ENCODE measurements around the gene UBE2N. TPM values are rescaled to one million over a fixed set of nuclear protein-coding genes. Genes with fewer than 3 reads are reported as not detected.
A peak's percentile ranks its signal among the peaks of the same experiment; 100 is the strongest.

The UBE2N gene
- total and polyA plus RNA-seq, 3 donors from 2014 or later, result 99.4 to 368 (median 181) TPM

DNA sequence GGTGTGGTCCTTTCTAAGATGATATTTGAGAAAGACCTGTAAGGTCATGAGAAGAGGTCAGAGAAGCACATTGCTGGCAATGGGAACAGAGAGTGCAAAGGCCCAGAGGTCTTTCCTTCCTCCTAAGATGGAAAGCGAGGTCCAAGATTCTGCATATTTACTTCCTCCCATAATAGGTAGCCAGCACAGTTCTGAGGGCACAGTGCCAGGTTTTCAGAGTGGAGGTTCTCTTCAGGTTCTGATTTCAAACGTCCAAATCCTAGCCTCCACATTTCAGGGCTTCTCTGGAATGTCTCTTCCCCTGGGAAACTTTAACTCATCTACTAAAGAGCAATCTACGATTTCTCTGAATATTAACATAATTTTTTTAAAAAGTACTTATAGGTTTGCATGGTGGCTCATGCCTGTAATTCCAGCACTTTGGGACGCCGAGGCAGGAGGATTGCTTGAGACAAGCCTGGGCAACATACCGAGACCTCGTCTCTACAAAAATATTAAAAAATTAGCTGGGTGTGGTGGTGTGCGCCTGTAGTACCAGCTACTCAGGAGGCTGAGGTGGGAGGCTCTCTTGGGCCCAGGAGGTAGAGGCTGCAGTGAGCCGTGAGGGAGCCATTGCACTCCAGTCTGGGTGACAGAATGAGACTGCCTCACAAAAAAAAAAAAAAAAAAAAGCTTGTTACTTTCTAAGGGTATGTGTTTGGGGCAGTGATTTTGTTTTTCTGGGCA is 25.0 kb upstream of the UBE2N start:
- 67 to 70% methylated on average over 9 of the region's 9 CpGs for WGBS, 2 donors
- intact Hi-C loops (cut with DNase I; ENCODE audit: low total_unique reads), result no loop called here
- H3K27me3 ChIP-seq, result no peaks in the 10 kb centered on the region
- no peak for DNase-seq
- H3K27ac ChIP-seq, result peak overlapping the region in 1 of 2 donors; percentile 96
- TF ChIP-seq, protein P1, sequence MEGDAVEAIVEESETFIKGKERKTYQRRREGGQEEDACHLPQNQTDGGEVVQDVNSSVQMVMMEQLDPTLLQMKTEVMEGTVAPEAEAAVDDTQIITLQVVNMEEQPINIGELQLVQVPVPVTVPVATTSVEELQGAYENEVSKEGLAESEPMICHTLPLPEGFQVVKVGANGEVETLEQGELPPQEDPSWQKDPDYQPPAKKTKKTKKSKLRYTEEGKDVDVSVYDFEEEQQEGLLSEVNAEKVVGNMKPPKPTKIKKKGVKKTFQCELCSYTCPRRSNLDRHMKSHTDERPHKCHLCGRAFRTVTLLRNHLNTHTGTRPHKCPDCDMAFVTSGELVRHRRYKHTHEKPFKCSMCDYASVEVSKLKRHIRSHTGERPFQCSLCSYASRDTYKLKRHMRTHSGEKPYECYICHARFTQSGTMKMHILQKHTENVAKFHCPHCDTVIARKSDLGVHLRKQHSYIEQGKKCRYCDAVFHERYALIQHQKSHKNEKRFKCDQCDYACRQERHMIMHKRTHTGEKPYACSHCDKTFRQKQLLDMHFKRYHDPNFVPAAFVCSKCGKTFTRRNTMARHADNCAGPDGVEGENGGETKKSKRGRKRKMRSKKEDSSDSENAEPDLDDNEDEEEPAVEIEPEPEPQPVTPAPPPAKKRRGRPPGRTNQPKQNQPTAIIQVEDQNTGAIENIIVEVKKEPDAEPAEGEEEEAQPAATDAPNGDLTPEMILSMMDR (IDR thresholded peaks at IDR 0.05), result no peak
- no peak for TF ChIP-seq POLR2A (IDR thresholded peaks at IDR 0.05)
- no peaks in the 10 kb centered on the region for H3K9me3 ChIP-seq
- peaks cover 16% of the 10 kb centered on the region for H3K4me1 ChIP-seq
- H3K36me3 ChIP-seq (ENCODE audit: low read depth, missing control alignments), result no peaks in the 10 kb centered on the region
- H3K4me3 ChIP-seq, result peak overlapping the region; percentile 72 to 75

DNA sequence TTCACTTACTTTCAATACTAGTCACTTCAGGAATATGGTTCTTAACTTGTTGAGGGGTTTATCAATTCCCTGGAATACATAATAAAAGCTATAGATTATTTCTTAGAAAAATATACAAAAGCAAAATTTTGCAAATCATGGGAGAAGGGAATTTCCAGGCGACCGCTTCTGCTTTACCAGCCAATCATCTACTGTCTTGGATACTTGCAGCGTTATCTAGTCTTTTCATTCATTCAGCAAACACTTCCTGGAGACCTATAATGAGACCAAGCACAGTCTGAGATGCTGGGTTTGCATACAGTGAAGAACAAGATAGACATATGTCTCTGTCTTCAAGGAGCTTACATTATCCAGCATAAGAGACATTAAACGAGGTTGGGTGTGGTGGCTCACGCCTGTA is 24.1 kb upstream of the UBE2N start:
- TF ChIP-seq, protein P1 (IDR thresholded peaks at IDR 0.05), result no peak
- no peak for TF ChIP-seq POLR2A (IDR thresholded peaks at IDR 0.05)
- Histone ChIP-seq H3K9me3 (no peaks in the 10 kb centered on the region), H3K36me3 (ENCODE audit: low read depth, missing control alignments) (no peaks in the 10 kb centered on the region), H3K4me1 (peaks cover 16% of the 10 kb centered on the region), H3K27me3 (no peaks in the 10 kb centered on the region), H3K4me3 (no peak overlapping the region), H3K27ac (no peak overlapping the region)
- DNase-seq, result no peak
- intact Hi-C loops (cut with DNase I; ENCODE audit: low total_unique reads), result no loop called here
- 82 to 92% methylated on average over 5 of the region's 5 CpGs for WGBS, 2 donors

DNA sequence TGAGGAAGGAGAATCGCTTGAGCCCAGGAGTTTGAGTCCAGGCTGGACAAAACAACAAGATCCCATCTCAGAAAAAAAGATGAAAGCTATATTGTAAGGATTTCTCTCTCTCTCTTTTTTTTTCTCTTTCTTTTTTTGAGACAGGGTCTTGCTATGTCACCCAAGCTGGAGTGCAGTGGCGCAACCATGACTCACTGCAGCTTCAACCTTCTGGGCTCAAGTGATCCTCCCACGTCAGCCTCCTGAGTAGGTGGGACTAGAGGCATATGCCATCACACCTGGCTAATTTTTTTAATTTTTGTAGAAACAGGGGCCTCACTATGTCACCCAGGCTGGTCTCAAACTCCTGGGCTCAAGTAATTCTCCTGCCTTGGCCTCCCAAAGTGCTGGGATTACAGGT is 19.8 kb upstream of the UBE2N start:
- no peak overlapping the region for H3K4me3 ChIP-seq
- no peaks in the 10 kb centered on the region for H3K9me3 ChIP-seq
- no peaks in the 10 kb centered on the region for H3K4me1 ChIP-seq
- H3K27me3 ChIP-seq, result no peaks in the 10 kb centered on the region
- no peak overlapping the region for H3K27ac ChIP-seq
- TF ChIP-seq, protein P1 (IDR thresholded peaks at IDR 0.05), result no peak
- no peak for TF ChIP-seq POLR2A (IDR thresholded peaks at IDR 0.05)
- H3K36me3 ChIP-seq (ENCODE audit: low read depth, missing control alignments), result no peaks in the 10 kb centered on the region
- WGBS, 2 donors, result 93 to 95% methylated on average over 3 of the region's 3 CpGs
- intact Hi-C loops (cut with DNase I; ENCODE audit: low total_unique reads), result no loop called here
- DNase-seq, result no peak

DNA sequence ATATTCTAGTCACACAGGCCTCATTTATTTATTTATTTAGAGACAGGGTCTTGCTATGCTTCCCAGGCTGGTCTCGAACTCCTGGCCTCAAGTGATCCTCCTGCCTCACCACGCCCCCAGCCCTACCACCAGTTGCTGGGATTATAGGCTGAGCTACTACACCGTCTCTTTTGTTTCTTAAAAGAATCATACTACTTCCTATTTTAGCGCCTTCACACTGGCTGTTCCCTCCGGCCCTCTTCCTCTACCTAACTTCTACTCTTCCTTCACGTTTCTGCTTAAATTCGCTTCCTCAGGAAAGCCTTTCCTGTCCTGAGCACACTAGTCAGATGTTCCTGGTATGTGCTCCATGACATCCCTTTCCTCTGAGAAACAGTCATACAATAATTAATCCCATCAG is 19.2 kb upstream of the UBE2N start:
- H3K36me3 ChIP-seq (ENCODE audit: low read depth, missing control alignments), result no peaks in the 10 kb centered on the region
- DNase-seq, result no peak
- H3K27me3 ChIP-seq, result no peaks in the 10 kb centered on the region
- WGBS, 2 donors, result 83 to 91% methylated on average over 7 of the region's 7 CpGs
- no peaks in the 10 kb centered on the region for H3K4me1 ChIP-seq
- TF ChIP-seq, protein P1 (IDR thresholded peaks at IDR 0.05), result no peak
- no peak for TF ChIP-seq POLR2A (IDR thresholded peaks at IDR 0.05)
- no peaks in the 10 kb centered on the region for H3K9me3 ChIP-seq
- H3K27ac ChIP-seq, result no peak overlapping the region
- no peak overlapping the region for H3K4me3 ChIP-seq
- intact Hi-C loops (cut with DNase I; ENCODE audit: low total_unique reads), result no loop called here

DNA sequence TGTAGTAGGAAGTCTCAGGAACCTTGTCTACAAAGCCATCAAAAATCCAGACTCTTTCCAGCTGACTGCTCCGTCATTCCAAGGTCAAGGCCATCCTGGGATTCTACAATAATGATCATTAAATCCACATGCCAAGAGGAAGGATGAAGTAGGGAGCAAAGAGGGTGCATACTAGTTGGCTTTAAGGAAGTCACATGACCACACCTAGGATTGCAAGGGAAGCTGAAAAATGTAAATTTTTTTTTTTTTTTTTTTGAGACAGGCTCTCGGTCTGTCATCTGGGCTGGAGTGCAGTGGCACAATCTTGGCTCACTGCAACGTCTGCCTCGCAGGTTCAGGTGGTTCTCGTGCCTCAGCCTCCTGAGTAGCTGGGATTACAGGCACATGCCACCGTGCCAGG is 18.3 kb upstream of the UBE2N start:
- Histone ChIP-seq H3K27me3 (no peaks in the 10 kb centered on the region), H3K36me3 (ENCODE audit: low read depth, missing control alignments) (no peaks in the 10 kb centered on the region), H3K4me1 (no peaks in the 10 kb centered on the region), H3K9me3 (no peaks in the 10 kb centered on the region), H3K27ac (no peak overlapping the region), H3K4me3 (no peak overlapping the region)
- intact Hi-C loops (cut with DNase I; ENCODE audit: low total_unique reads), result no loop called here
- 64 to 76% methylated on average over 6 of the region's 6 CpGs for WGBS, 2 donors
- TF ChIP-seq, protein P1 (IDR thresholded peaks at IDR 0.05), result no peak
- TF ChIP-seq POLR2A (IDR thresholded peaks at IDR 0.05), result no peak
- DNase-seq, result no peak
